Stimulated activated naive B cell treated with anti-CD40 and anti-IgM and Interleukin-4, amounts not matched to agents 10 μg/mL and 1 μg/mL and 100 μg/mL, for 72 hours (primary cell): ENCODE data around the gene ASNSD1.

Source experiments
- ATAC-seq, 2 donors: fragments of 150-1000 bp; cut with Tn5 transposase; replicated peaks; 2 replicates each; pipeline ENCODE4 v1.10.0; 2021; ENCODE audit warnings: moderate library complexity in 1 of 2
- DNase-seq: peaks from one replicate; pipeline ENCODE4 v3.0.0; 2021
- H3K27ac Mint-ChIP-seq: one replicate; pipeline ENCODE4 v1.8.0; 2022; ENCODE audit warnings: mild to moderate bottlenecking, mixed read lengths
- H3K27me3 Mint-ChIP-seq, 2 donors: one replicate each; pipeline ENCODE4 v1.8.0; 2022; ENCODE audit warnings: mixed read lengths in 2 of 2
- H3K36me3 Mint-ChIP-seq, 2 donors: one replicate each; pipeline ENCODE4 v1.8.0; 2022; ENCODE audit warnings: mixed read lengths in 2 of 2, mild to moderate bottlenecking in 1 of 2
- H3K4me1 Mint-ChIP-seq, 2 donors: one replicate each; pipeline ENCODE4 v1.8.0; 2022; ENCODE audit warnings: mixed read lengths in 2 of 2, mild to moderate bottlenecking in 1 of 2
- H3K4me3 Mint-ChIP-seq, 2 donors: one replicate each; pipeline ENCODE4 v1.8.0; 2022; ENCODE audit warnings: mild to moderate bottlenecking in 2 of 2, mixed read lengths in 2 of 2, moderate library complexity in 1 of 2
- H3K9me3 Mint-ChIP-seq, 2 donors: one replicate each; pipeline ENCODE4 v1.8.0; 2022; ENCODE audit warnings: mixed read lengths in 2 of 2, mild to moderate bottlenecking in 1 of 2

ASNSD1 gene

DNA sequence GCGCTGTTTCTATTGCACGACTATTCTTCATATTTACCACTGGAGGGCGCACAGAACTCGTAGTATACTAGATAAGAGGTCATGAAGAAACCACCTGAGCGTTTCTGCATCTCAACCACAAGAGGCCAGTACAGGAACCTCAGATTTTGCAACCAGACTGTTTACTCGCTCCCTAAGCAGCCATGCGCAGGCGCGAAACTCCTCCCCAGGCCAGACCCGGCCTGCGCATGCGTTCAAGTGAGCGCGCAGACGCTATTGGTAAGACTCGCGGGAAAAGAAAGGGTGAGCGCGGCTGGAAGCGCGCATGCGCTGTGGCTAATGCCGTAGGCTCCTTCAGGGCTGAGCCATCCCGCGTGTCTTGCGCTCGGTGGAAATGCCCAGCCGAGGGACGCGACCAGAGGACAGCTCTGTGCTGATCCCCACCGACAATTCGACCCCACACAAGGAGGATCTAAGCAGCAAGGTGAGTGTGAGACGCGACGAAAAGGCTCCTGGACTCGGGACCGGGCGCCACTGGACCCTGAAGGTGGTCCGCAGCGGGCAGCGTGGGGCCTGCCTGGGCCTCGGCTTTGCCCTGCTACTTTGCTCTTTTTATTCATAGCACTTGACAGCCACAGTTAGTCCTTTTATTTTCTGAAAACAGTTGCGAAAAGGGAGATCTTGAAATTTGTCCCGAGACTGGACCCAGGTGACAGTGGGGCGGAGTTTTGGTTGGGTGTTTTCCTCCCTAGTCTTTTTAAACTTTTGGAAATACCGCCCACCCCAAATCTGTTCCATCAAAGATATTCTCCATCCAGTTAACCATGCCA lies at the start of gene ASNSD1:
TSS of gene ASNSD1 (plus strand) at position 312 of the 809 bp plus-strand sequence. CDS start 4,674 bp downstream, outside the sequence.
- no peaks in the 10 kb centered on the region for H3K9me3 Mint-ChIP-seq
- H3K4me1 Mint-ChIP-seq = peaks cover 11 to 25% of the 10 kb centered on the region in 2 donors
- H3K36me3 Mint-ChIP-seq = peaks cover 3 to 4% of the 10 kb centered on the region in 2 donors
- no peak within 1 kb of the TSS for H3K4me3 Mint-ChIP-seq
- no peaks in the 10 kb centered on the region for H3K27me3 Mint-ChIP-seq
- peak; percentile 94 for ATAC-seq
- peak; percentile 98 for DNase-seq
- no peak within 1 kb of the TSS for H3K27ac Mint-ChIP-seq

- H3K4me1 Mint-ChIP-seq = peaks cover 3 to 6% of the 10 kb centered on the region in 2 donors
- no peaks in the 10 kb centered on the region for H3K27me3 Mint-ChIP-seq
- DNase-seq (no peak), ATAC-seq (no peak)
- no peaks in the 10 kb centered on the region for H3K36me3 Mint-ChIP-seq
- no peak overlapping the region for H3K27ac Mint-ChIP-seq
- H3K4me3 Mint-ChIP-seq = peak overlapping the region in 1 of 2 donors; percentile 32
- no peaks in the 10 kb centered on the region for H3K9me3 Mint-ChIP-seq
These were observed 48.1 kb upstream of the ASNSD1 start for GRCh38 chr2:189613077-189613636.

DNA sequence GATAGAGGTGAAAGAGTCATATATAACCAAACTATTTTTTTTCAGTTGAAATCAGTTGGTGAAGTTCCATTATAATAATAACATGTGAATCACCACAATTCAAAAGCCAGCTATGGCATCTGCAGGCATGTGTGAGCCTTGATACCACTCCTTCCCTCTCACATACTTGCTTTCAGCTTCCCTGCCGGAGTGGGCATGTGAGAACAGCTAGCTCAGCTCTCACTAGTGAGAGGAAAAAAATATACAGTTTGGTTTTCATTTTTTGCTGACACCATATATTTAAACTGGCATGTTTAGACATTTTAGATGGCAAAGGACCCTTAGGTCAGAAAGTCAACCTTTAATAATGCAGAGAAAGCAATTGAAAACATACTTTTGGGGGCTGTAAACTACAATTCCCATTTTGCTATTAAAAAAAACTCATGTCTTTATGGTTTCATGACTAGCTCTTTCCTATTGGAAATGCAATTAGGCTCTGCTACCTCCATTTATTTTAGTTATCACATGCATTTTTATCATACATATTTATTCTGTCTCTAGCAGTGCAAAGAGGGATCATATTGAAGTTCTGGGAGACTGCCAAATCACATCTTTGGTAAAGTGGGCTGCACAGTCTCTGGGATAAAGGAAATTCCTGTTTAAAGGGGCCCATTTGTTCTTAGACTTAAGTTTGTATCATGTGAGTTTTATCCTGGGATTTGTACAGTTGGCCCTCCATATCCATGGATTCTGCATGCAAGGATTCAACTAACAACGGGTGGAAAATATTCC lies 47.4 kb upstream of the ASNSD1 start:
- H3K27me3 Mint-ChIP-seq = no peaks in the 10 kb centered on the region
- H3K27ac Mint-ChIP-seq = no peak overlapping the region
- peaks cover 3 to 6% of the 10 kb centered on the region in 2 donors for H3K4me1 Mint-ChIP-seq
- H3K9me3 Mint-ChIP-seq = no peaks in the 10 kb centered on the region
- no peak for ATAC-seq
- H3K4me3 Mint-ChIP-seq = no peak overlapping the region
- no peaks in the 10 kb centered on the region for H3K36me3 Mint-ChIP-seq
- no peak for DNase-seq

GRCh38 chr2:189614585-189614984 lies 46.7 kb upstream of the ASNSD1 start:
- Mint-ChIP-seq H3K27ac (no peak overlapping the region), H3K36me3 (no peaks in the 10 kb centered on the region), H3K9me3 (no peaks in the 10 kb centered on the region), H3K4me3 (no peak overlapping the region), H3K27me3 (no peaks in the 10 kb centered on the region), H3K4me1 (peaks cover 3 to 6% of the 10 kb centered on the region in 2 donors)
- ATAC-seq (no peak), DNase-seq (no peak)

DNA sequence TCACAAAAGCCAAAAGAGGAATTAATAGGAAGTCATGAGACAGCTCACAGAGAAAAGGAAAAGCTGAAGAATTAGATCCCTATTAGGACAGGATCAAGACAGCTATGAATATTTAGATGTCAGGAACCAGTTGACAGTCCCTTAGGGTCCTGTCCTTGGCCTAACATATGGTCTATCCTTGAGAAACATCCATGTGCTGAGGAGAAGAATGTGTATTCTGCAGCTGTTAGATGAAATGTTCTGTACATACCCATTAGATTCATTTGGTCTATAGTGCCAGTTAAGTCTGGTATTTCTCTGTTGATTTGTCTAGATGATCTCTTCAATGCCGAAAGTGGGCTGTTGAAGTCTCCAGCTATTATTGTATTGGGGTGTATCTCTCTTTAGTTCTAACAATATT lies 43.1 kb upstream of the ASNSD1 start:
- no peak for ATAC-seq

DNA sequence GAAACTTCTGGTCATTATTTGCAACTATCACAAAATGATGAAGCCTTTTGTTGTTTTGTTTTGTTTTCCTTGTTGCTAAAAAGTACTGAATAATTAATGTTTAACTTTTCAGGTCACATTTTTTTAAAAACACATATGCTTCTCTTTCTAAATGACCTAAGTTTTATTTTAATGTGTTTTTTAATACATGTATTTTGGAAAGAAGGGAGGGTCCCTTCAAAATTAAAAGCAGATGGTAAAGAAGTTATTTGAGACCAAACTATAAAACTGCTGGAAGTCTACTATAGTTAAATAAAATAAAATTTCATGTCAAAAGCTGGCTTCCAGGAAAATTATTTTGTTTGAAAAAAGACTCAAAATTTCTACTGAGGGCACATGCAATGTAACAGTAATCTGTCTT lies 39.5 kb upstream of the ASNSD1 start:
- no peak overlapping the region for H3K4me3 Mint-ChIP-seq
- no peaks in the 10 kb centered on the region for H3K9me3 Mint-ChIP-seq
- DNase-seq (no peak), ATAC-seq (no peak)
- H3K36me3 Mint-ChIP-seq = no peaks in the 10 kb centered on the region
- no peak overlapping the region for H3K27ac Mint-ChIP-seq
- H3K4me1 Mint-ChIP-seq = no peaks in the 10 kb centered on the region
- peaks cover 0 to 12% of the 10 kb centered on the region in 2 donors for H3K27me3 Mint-ChIP-seq

More for the DNA sequence above, 43.1 kb upstream of the ASNSD1 start:
- Mint-ChIP-seq H3K4me1 (peaks cover 1 to 4% of the 10 kb centered on the region in 2 donors), H3K36me3 (no peaks in the 10 kb centered on the region), H3K9me3 (no peaks in the 10 kb centered on the region), H3K4me3 (no peak overlapping the region), H3K27ac (no peak overlapping the region), H3K27me3 (no peaks in the 10 kb centered on the region)
- no peak for DNase-seq

DNA sequence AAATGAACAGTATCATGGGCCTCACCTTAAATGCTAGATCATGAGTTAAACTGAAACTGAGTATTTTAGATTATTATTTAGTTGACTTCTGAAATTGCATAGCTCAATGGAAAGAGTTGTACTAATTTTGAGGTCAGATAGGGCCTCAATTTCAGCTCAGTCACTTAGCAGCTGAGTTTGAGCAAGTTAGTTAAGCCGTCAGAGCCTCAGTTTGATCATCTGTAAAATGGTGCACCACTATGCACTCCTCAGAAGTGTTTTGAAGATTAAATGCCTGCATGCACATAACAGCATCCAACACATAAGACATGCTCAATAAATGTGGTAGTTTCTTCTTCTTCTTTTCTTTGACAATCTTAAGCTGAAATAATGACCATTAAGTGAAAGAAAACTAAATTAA lies 38.2 kb upstream of the ASNSD1 start:
- no peaks in the 10 kb centered on the region for H3K4me1 Mint-ChIP-seq
- DNase-seq (no peak), ATAC-seq (no peak)
- H3K27ac Mint-ChIP-seq = no peak overlapping the region
- H3K36me3 Mint-ChIP-seq = no peaks in the 10 kb centered on the region
- no peak overlapping the region for H3K4me3 Mint-ChIP-seq
- H3K9me3 Mint-ChIP-seq = no peaks in the 10 kb centered on the region
- peaks cover 0 to 12% of the 10 kb centered on the region in 2 donors for H3K27me3 Mint-ChIP-seq

DNA sequence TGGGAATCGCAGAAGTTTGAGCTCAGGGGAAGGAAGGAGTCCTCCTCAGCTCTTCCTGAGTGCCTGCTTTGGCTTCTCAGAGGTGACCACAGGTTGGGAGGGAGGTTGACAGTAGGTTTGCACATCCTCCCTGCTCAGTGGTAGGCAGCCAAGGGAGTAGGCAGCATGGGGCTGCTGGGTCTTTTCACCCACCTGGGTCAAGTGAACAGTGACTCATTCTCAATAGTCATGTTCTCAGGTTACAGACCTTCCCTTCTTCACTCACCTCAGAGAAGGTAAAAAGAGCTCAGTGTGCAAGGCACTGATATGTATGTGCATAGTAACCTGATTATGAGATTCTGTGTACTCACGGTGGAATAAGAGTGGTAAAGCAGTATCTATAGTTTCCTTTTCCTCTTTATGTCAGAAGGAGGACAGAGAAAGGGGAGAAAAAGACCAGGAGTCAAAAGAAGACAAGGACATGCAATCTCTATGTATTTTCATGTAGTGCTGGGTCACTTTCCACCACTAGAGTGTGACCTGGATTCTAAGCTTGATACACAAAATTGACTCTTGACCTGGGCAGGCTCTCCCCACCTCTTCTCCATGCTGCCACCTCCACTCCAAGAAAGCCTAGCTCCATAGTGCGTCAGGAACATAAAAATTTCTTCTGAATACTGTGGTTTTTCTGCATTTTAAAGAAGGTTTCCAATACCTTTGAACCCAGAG lies 36.5 kb upstream of the ASNSD1 start:
- no peak for ATAC-seq
- DNase-seq = no peak
- Mint-ChIP-seq H3K9me3 (no peaks in the 10 kb centered on the region), H3K27me3 (peaks cover 0 to 12% of the 10 kb centered on the region in 2 donors), H3K36me3 (no peaks in the 10 kb centered on the region), H3K27ac (no peak overlapping the region), H3K4me1 (no peaks in the 10 kb centered on the region), H3K4me3 (no peak overlapping the region)

- Mint-ChIP-seq H3K4me3 (no peak overlapping the region), H3K27ac (no peak overlapping the region), H3K36me3 (no peaks in the 10 kb centered on the region), H3K4me1 (no peaks in the 10 kb centered on the region), H3K27me3 (peaks cover 0 to 12% of the 10 kb centered on the region in 2 donors), H3K9me3 (no peaks in the 10 kb centered on the region)
- no peak for DNase-seq
- no peak for ATAC-seq
These were observed 35.6 kb upstream of the ASNSD1 start for GRCh38 chr2:189625636-189626035.

GRCh38 chr2:189627789-189628188 lies 33.5 kb upstream of the ASNSD1 start:
- H3K9me3 Mint-ChIP-seq = no peaks in the 10 kb centered on the region
- H3K36me3 Mint-ChIP-seq = no peaks in the 10 kb centered on the region
- no peak overlapping the region for H3K27ac Mint-ChIP-seq
- ATAC-seq = no peak
- no peaks in the 10 kb centered on the region for H3K4me1 Mint-ChIP-seq
- H3K27me3 Mint-ChIP-seq = peaks cover 0 to 12% of the 10 kb centered on the region in 2 donors
- DNase-seq = no peak
- H3K4me3 Mint-ChIP-seq = no peak overlapping the region

- peaks cover 0 to 12% of the 10 kb centered on the region in 2 donors for H3K27me3 Mint-ChIP-seq
- H3K4me3 Mint-ChIP-seq = no peak overlapping the region
- DNase-seq = no peak
- no peaks in the 10 kb centered on the region for H3K4me1 Mint-ChIP-seq
- H3K36me3 Mint-ChIP-seq = no peaks in the 10 kb centered on the region
- no peak for ATAC-seq
- H3K9me3 Mint-ChIP-seq = no peaks in the 10 kb centered on the region
- H3K27ac Mint-ChIP-seq = no peak overlapping the region
These were observed 32.3 kb upstream of the ASNSD1 start for GRCh38 chr2:189628817-189629530.

DNA sequence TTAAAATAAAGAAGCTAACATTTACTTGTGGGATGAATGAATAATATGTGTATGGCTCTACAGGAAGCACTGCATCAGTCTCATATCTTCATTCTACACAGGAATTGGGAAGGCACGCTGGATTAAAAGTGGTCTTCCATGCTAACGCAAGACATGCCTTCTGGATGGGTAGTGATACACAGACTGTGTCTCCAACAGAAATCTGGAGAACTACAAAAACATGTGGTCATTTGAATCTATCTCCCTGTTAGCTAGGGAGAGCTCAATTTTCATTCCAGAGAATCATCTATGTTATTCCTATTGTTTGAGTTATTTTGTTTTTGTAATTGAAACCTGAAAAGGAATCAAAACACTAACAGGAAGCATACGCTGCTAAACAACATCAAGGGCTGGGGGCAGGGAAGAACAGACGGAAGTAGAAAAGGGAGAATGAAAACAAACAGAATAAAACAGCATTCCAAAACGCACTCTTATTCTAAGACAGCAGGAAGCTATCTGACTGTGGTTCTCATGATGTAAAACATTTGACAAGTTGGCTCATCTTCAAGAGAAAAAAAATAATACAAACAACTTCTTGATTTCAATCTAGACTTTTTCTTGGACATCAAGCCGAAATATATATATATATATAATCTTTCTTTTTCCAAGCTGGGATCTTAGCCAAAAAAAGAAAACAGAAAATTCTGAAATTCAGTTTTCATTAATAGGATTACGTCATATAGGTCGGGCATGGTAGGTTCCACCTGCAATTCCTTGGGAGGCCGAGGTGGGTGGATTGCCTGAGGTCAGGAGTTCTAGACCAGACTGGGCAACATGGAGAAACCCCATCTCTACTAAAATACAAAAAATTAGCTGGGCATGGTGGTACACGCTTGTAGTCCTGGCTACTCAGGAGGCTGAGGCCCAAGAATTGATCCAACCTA lies 31.5 kb upstream of the ASNSD1 start:
- DNase-seq = no peak
- Mint-ChIP-seq H3K27me3 (peaks cover 0 to 7% of the 10 kb centered on the region in 2 donors), H3K4me1 (no peaks in the 10 kb centered on the region), H3K4me3 (no peak overlapping the region), H3K9me3 (no peaks in the 10 kb centered on the region), H3K27ac (no peak overlapping the region), H3K36me3 (no peaks in the 10 kb centered on the region)
- no peak for ATAC-seq

DNA sequence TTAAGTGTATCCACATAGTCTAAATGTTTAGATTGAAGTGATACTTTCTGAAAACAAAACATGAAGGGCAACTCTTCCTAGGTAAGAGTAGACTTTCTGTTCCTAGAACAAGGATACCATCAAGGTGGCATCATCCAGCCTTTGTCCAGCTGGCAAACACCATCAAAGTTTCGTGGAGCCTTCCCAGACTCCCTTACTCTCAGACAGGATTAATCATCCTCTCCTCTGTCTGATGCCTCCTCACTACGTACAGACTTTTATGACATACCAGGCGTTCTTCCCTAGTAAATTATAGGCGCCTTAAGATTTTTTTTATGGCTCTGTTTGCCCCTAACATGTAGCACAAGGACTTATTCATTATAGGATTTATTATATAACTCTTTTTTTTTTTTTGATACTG lies 29.4 kb upstream of the ASNSD1 start:
- Mint-ChIP-seq H3K4me3 (no peak overlapping the region), H3K27me3 (no peaks in the 10 kb centered on the region), H3K36me3 (no peaks in the 10 kb centered on the region), H3K4me1 (no peaks in the 10 kb centered on the region), H3K9me3 (no peaks in the 10 kb centered on the region), H3K27ac (no peak overlapping the region)
- DNase-seq = no peak
- ATAC-seq = no peak
